ENCODE results near the gene FOXP4.

The FOXP4 gene

DNA sequence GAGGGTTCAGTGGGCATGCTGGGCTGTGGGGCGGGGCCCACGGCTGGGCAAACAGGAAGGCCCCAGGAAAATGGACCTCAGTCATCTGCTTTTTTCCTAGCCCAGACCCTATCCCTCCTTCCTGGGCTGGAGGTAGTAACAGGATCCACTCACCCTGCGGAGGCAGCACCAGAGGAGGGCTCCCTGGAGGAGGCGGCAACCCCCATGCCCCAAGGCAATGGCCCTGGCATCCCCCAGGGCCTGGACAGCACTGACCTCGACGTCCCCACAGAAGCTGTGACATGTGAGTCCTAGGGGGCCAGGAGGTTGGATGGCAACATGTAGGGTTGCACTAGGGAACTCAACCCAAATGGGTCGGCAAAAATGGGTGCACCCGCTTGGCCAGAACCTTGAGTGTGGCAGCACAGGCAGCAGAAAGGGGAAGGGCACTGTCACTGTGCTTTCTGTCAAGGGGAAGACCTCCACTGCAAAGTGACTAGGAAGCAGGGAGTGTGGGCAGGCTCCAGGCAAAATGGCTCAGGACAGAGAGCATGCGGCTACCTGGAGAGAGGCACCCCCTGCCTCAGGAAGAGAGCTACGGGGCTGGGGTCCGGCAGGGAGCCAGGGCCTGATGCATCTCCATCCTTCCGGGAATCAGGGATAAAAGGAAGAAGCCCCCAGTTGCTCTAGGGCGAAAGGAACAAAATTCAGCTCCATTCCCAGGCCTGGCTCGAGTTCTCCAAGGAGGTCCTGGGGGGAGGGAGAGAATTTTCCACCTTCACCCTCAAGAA, 100.0 kb downstream of the FOXP4 start:
- no peak for DNase-seq (ENCODE audit: low read depth)

GRCh38 chr6:41647061-41647511, 100.9 kb downstream of the FOXP4 start:
- no peak for DNase-seq (ENCODE audit: low read depth)

DNA sequence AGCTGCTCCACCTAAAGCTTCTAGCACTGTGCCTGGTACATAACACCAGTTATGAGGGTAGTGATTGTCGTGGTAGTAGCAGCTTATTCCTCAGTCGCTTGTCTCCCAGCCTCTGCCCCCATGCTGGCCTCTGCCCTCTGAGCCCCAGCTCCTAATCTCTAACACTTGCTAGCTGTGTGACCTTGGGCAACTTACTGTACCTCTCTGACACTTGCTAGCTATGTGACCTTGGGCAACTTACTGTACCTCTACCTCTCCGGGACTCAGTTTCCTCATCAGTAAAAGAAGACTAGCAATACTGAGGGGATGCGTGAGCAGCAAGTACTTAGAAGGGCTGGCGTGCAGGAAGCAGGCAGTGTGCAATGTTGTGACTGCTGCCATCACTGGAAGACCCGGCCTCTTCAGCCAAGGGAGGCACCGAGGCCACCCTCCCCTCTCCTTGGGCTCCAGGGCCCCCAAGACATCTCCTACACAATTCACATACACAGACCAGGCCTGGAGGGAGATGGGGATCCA, 101.9 kb downstream of the FOXP4 start:
- DNase-seq (ENCODE audit: low read depth), result no peak

- DNase-seq (ENCODE audit: low read depth), result no peak
Observed at GRCh38 chr6:41648921-41649320, 102.7 kb downstream of the FOXP4 start.

GRCh38 chr6:41649596-41649995, 103.4 kb downstream of the FOXP4 start:
- DNase-seq (ENCODE audit: low read depth), result no peak

- no peak for DNase-seq (ENCODE audit: low read depth)
Observed at GRCh38 chr6:41650120-41650519, 103.9 kb downstream of the FOXP4 start.

GRCh38 chr6:41651246-41651961, 105.2 kb downstream of the FOXP4 start:
- DNase-seq (ENCODE audit: low read depth), result no peak
